Endothelial cell of umbilical vein (primary cell): Measurements from ENCODE around the gene WSB1. TPM values are rescaled to one million over a fixed set of nuclear protein-coding genes. Genes with fewer than 3 reads are reported as not detected.

ENCODE experiments used
- BruUV-seq: library from RNA; stranded (reverse); fragments of 400-500 nt; replicated peaks from 2 replicates; lab custom pipeline; 2021; lab: Mats Ljungman, UMichigan
- CTCF ChIA-PET: fragments of 300-600, 350-600 bp; sonication (Branson Sonifier 250); formaldehyde crosslinking; loops from one replicate; lab custom pipeline; 2021; ENCODE audit warnings: antibody characterized with exemption, inconsistent platforms; lab: Charles Lee
- POLR2A ChIA-PET: fragments of 300-600, 350-600 bp; sonication (Branson Sonifier 250); formaldehyde crosslinking; loops from one replicate; lab custom pipeline; 2021; ENCODE audit warnings: antibody characterized with exemption, inconsistent platforms; lab: Charles Lee
- DNase-seq: peaks from one replicate; pipeline ENCODE4 v3.0.0-alpha.2; 2011; ENCODE audit warnings: low read depth, low spot score
- FAIRE-seq: peaks from 2 replicates; lab custom pipeline; 2011; peaks lifted over from hg19 to GRCh38; lab: Jason Lieb, UNC
- H2AFZ ChIP-seq: 2 replicates; pipeline ENCODE4 v1.6.0; 2012; ENCODE audit warnings: low read depth, low read length, control low read depth, inconsistent platforms
- H3K27ac ChIP-seq: 2 replicates; pipeline ENCODE4 v1.5.1; 2011; ENCODE audit warnings: low read depth, mild to moderate bottlenecking, control low read depth, low read length, moderate library complexity; ENCODE audit not compliant: insufficient read depth
- H3K27me3 ChIP-seq, 2 experiments: 2 replicates each; pipeline versions ENCODE4 v1.6.0 to v1.6.1; 2011; ENCODE audit warnings: low read length in 2 of 2, mixed read lengths in 1 of 2; ENCODE audit not compliant: control insufficient read depth in 2 of 2, insufficient read depth in 2 of 2
- H3K36me3 ChIP-seq, 2 experiments: 2 replicates in 1 of 2; 3 replicates in 1 of 2; pipeline ENCODE4 v1.5.1; 2011; ENCODE audit warnings: low read length in 2 of 2, mild to moderate bottlenecking in 1 of 2, moderate library complexity in 1 of 2; ENCODE audit not compliant: control insufficient read depth in 2 of 2, insufficient read depth in 2 of 2; ENCODE audit errors: extremely low read depth in 1 of 2
- H3K4me1 ChIP-seq: 3 replicates; pipeline ENCODE4 v1.5.1; 2011; ENCODE audit warnings: mild to moderate bottlenecking, low read length; ENCODE audit not compliant: control insufficient read depth, insufficient read depth; ENCODE audit errors: extremely low read depth
- H3K4me2 ChIP-seq: 2 replicates; pipeline ENCODE4 v1.6.1; 2011; ENCODE audit warnings: low read length, control low read depth, mixed read lengths; ENCODE audit not compliant: insufficient read depth
- H3K4me3 ChIP-seq, 3 experiments: fragments of 200-600 bp in 1 of 3; sonication (generic), shearing (Covaris generic) in 1 of 3; replicated peaks in 1 of 3; 2 replicates each; pipeline ENCODE4 v1.5.1; 2011 to 2016; ENCODE audit warnings: control low read depth in 3 of 3, low read length in 3 of 3, mild to moderate bottlenecking in 2 of 3, inconsistent platforms in 1 of 3, low read depth in 1 of 3, moderate library complexity in 1 of 3; ENCODE audit not compliant: insufficient read depth in 1 of 3
- H3K79me2 ChIP-seq: 2 replicates; pipeline ENCODE4 v1.6.0; 2012; ENCODE audit warnings: low read length, inconsistent platforms; ENCODE audit not compliant: control insufficient read depth, insufficient read depth
- H3K9ac ChIP-seq: replicated peaks from 2 replicates; pipeline ENCODE3; 2011; ENCODE audit warnings: low read length, control low read depth; ENCODE audit not compliant: insufficient read depth; ENCODE audit errors: extremely low read depth
- H3K9me1 ChIP-seq: replicated peaks from 3 replicates; pipeline ENCODE4 v1.6.0; 2011; ENCODE audit warnings: mild to moderate bottlenecking, low read length; ENCODE audit not compliant: control insufficient read depth, insufficient read depth; ENCODE audit errors: extremely low read depth
- H3K9me3 ChIP-seq: replicated peaks from 2 replicates; pipeline ENCODE4 v1.5.1; 2012; ENCODE audit warnings: low read length, inconsistent platforms; ENCODE audit not compliant: control insufficient read depth, insufficient read depth
- H4K20me1 ChIP-seq: replicated peaks from 2 replicates; pipeline ENCODE3; 2011; ENCODE audit warnings: mild to moderate bottlenecking, low read length; ENCODE audit not compliant: control insufficient read depth, insufficient read depth; ENCODE audit errors: extremely low read depth
- EZH2 ChIP-seq: IDR thresholded peaks from 2 replicates; pipeline ENCODE4 v1.6.1; 2012; ENCODE audit warnings: borderline replicate concordance, low read depth, mild to moderate bottlenecking, moderate library complexity, low read length, inconsistent platforms; ENCODE audit not compliant: severe bottlenecking
- FOS ChIP-seq: IDR thresholded peaks from 2 replicates; pipeline ENCODE4 v1.6.1; 2011; ENCODE audit warnings: mild to moderate bottlenecking, low read length, moderate library complexity, borderline replicate concordance; ENCODE audit not compliant: insufficient read depth
- GATA2 ChIP-seq: IDR thresholded peaks from 2 replicates; pipeline ENCODE4 v1.7.0; 2011; ENCODE audit warnings: low read depth, mild to moderate bottlenecking, moderate library complexity, mixed read lengths, low read length; ENCODE audit not compliant: insufficient read length, insufficient read depth
- JUN ChIP-seq: IDR thresholded peaks from 2 replicates; pipeline ENCODE4 v1.6.1; 2011; ENCODE audit warnings: borderline replicate concordance, low read depth; ENCODE audit not compliant: insufficient read length, insufficient read depth
- MYC ChIP-seq: IDR thresholded peaks from one replicate; pipeline ENCODE4 v1.6.1; 2011; ENCODE audit warnings: mild to moderate bottlenecking, low read depth, low read length
- POLR2A ChIP-seq: IDR thresholded peaks from 2 replicates; pipeline ENCODE4 v1.6.1; 2012; ENCODE audit warnings: low read depth, mild to moderate bottlenecking, control low read depth, low read length
- POLR2AphosphoS5 ChIP-seq: IDR thresholded peaks from 2 replicates; pipeline ENCODE4 v1.6.1; 2012; ENCODE audit warnings: low read depth, mild to moderate bottlenecking, control low read depth, low read length, moderate library complexity; ENCODE audit not compliant: insufficient read depth
- dilution Hi-C: fragments of 300-500 bp; cut with MboI; formaldehyde crosslinking; loops from one replicate; pipeline ENCODE4 v1.15.0; 2019; ENCODE audit warnings: low sequenced_read_pairs; ENCODE audit not compliant: extremely low pct_ligation_motif_present
- intact Hi-C: fragments of 100-400 bp; cut with micrococcal nuclease; formaldehyde crosslinking; loops from one replicate; pipeline ENCODE4 v1.10.0; 2022
- polyA plus RNA-seq, 4 experiments: library from polyadenylated mRNA; depleted of rRNA in 3 of 4; stranded (reverse) in 3 of 4; unstranded in 1 of 4; fragments of >200 nt; gene quantifications; 2 replicates each; pipeline versions ENCODE4 v1.2.1 to v1.2.3, GENCODE V29; 2011 to 2012; ENCODE audit warnings: missing spikeins in 1 of 4
- total RNA-seq: library from RNA; stranded (reverse); gene quantifications from 2 replicates; pipeline ENCODE4 v1.2.3, GENCODE V29; 2021
- TF ChIP-seq, protein P1 (sequence below), 2 donors: IDR thresholded peaks; 1 replicate in 1 of 2; 2 replicates in 1 of 2; pipeline ENCODE4 v1.5.1; 2011; ENCODE audit warnings: low read length in 2 of 2, mild to moderate bottlenecking in 2 of 2, moderate library complexity in 2 of 2, control low read depth in 1 of 2, inconsistent platforms in 1 of 2, low read depth in 1 of 2; ENCODE audit not compliant: insufficient read depth in 1 of 2; ENCODE audit errors: extremely low read depth in 1 of 2
- TF ChIP-seq, protein P2 (sequence below): IDR thresholded peaks from 2 replicates; pipeline ENCODE4 v1.6.1; 2011; ENCODE audit not compliant: insufficient read depth, insufficient read length

Gene WSB1
- total and polyA plus RNA-seq, 2 donors (not counting 3 experiments of a cell fraction or from before 2014, with no cell fraction given): 471 to 736 TPM

DNA sequence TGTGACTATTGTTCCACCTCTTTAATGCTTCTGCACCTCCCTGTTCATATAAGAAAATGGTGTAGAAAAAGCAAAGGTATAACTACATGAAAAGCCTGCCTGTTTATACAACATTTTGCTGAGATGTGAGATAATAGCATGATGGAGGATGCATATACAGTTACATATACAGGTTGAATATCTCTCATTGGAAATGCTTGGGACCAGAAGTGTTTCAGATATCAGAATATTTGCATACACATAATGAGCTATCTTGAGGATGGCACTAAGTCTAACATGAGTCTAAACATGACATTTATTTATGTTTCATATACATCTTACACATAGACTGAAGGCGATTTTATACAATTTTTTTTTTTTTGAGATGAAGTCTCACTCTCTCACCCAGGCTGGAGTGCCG lies 5.7 kb upstream of the WSB1 start:
- H3K9ac ChIP-seq: no peak overlapping the region
- POLR2A ChIA-PET: no interaction called here
- H3K9me3 ChIP-seq: no peaks in the 10 kb centered on the region
- no peak overlapping the region for H2AFZ ChIP-seq
- H3K4me1 ChIP-seq: peaks cover 26% of the 10 kb centered on the region
- dilution Hi-C loops: no loop called here
- H3K79me2 ChIP-seq: no peaks in the 10 kb centered on the region
- FAIRE-seq (no peak), DNase-seq (no peak)
- H3K27ac ChIP-seq: no peak overlapping the region
- no peak overlapping the region for H3K4me3 ChIP-seq
- CTCF ChIA-PET: interaction anchor here (1.0 to 2.3 kb wide), 2 partner anchors 43 to 52 kb away, joined by 3 to 5 read pairs; no protein-coding TSS in a partner anchor
- H3K9me1 ChIP-seq: no peaks in the 10 kb centered on the region
- no TSS peak for BruUV-seq
- H3K4me2 ChIP-seq: no peak overlapping the region
- intact Hi-C loops: no loop called here
- no peak for TF ChIP-seq GATA2
- TF ChIP-seq, protein P1, sequence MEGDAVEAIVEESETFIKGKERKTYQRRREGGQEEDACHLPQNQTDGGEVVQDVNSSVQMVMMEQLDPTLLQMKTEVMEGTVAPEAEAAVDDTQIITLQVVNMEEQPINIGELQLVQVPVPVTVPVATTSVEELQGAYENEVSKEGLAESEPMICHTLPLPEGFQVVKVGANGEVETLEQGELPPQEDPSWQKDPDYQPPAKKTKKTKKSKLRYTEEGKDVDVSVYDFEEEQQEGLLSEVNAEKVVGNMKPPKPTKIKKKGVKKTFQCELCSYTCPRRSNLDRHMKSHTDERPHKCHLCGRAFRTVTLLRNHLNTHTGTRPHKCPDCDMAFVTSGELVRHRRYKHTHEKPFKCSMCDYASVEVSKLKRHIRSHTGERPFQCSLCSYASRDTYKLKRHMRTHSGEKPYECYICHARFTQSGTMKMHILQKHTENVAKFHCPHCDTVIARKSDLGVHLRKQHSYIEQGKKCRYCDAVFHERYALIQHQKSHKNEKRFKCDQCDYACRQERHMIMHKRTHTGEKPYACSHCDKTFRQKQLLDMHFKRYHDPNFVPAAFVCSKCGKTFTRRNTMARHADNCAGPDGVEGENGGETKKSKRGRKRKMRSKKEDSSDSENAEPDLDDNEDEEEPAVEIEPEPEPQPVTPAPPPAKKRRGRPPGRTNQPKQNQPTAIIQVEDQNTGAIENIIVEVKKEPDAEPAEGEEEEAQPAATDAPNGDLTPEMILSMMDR (IDR thresholded peaks at IDR 0.05; ENCODE audit: extremely low read depth in 1 of 2, insufficient read depth in 1 of 2, low read depth in 1 of 2, low read length in 2 of 2): no peak
- no peak for TF ChIP-seq JUN
- TF ChIP-seq MYC: no peak
- no peak for TF ChIP-seq EZH2
- TF ChIP-seq POLR2A: no peak
- TF ChIP-seq, protein P2, sequence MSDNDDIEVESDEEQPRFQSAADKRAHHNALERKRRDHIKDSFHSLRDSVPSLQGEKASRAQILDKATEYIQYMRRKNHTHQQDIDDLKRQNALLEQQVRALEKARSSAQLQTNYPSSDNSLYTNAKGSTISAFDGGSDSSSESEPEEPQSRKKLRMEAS: no peak
- no peak for TF ChIP-seq POLR2AphosphoS5
- TF ChIP-seq FOS: no peak
- H3K36me3 ChIP-seq: no peaks in the 10 kb centered on the region
- no peaks in the 10 kb centered on the region for H3K27me3 ChIP-seq
- no peaks in the 10 kb centered on the region for H4K20me1 ChIP-seq
